Testis (tissue), 2 donors: ENCODE measurements around the gene RCOR3.

Source experiments
- CTCF ChIP-seq, 3 experiments: fragments of 450-650 bp in 2 of 3; fragments of 200-600 bp in 1 of 3; sonication (generic) in 1 of 3; IDR thresholded peaks; one replicate each; pipeline ENCODE4 v1.5.1; 2016 to 2019; ENCODE audit warnings: antibody characterized with exemption in 3 of 3, mild to moderate bottlenecking in 2 of 3, moderate library complexity in 1 of 3
- POLR2A ChIP-seq: fragments of 450-650 bp; IDR thresholded peaks from one replicate; pipeline ENCODE4 v1.6.1; 2017; ENCODE audit warnings: antibody characterized with exemption, mild to moderate bottlenecking, moderate library complexity

GRCh38 chr1:211279340-211279739, 20.2 kb downstream of the RCOR3 start:
- TF ChIP-seq CTCF (IDR thresholded peaks at IDR 0.05) (no peak), POLR2A (no peak)
